LHCN-M2 (cell line): ENCODE data around the gene HSFX3. TPM values are rescaled to one million over a fixed set of nuclear protein-coding genes. Genes with fewer than 3 reads are reported as not detected.
"Not testable (repeated sequence)": the region's sequence is repeated elsewhere in the genome, so short reads cannot be mapped to it uniquely, and the experiment has no call there.

Source experiments
- DNase-seq: peaks from one replicate; pipeline ENCODE4 v3.0.0-alpha.2; 2012; ENCODE audit warnings: low read depth
- polyA plus RNA-seq: library from polyadenylated mRNA; unstranded; fragments of >200 nt; gene quantifications from one replicate; pipeline ENCODE4 v1.2.1, GENCODE V29; 2012; ENCODE audit warnings: missing spikeins
- total RNA-seq: library from RNA; depleted of rRNA; stranded (reverse); fragments of >200 nt; gene quantifications from 2 replicates; pipeline ENCODE4 v1.2.3, GENCODE V29; 2014; rRNA removed

HSFX3 gene, protein sequence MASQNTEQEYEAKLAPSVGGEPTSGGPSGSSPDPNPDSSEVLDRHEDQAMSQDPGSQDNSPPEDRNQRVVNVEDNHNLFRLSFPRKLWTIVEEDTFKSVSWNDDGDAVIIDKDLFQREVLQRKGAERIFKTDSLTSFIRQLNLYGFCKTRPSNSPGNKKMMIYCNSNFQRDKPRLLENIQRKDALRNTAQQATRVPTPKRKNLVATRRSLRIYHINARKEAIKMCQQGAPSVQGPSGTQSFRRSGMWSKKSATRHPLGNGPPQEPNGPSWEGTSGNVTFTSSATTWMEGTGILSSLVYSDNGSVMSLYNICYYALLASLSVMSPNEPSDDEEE
- not detected in 2 replicates for total RNA-seq
- polyA plus RNA-seq, result not detected

GRCh38 chrX:149549701-149550100 lies at the start of gene HSFX3:
HSFX3 (minus strand) TSS chrX:149549924; CDS start chrX:149549852, 72 bp downstream.
- DNase-seq, result not testable (repeated sequence)

DNA sequence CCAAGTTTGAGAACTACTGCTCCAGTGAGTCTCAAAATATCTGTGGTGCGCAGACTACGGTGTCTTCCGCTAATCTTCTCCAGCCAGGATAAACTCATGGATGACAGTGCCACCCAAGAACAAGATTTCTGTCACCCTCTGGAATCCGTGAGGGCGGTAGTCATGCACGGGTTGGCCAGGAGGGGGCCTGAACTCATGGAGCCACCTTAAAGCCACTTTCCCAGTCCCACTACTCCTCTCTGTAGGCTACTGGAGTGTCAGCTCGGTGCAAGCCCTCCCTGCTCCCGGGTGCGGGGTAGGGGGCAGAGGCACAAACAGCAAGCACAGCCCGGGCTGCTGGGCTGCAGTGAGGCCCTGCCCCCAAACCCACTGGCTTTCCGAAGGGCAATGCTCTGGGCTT lies 48.9 kb upstream of the HSFX3 start:
- DNase-seq, result not testable (repeated sequence)

DNA sequence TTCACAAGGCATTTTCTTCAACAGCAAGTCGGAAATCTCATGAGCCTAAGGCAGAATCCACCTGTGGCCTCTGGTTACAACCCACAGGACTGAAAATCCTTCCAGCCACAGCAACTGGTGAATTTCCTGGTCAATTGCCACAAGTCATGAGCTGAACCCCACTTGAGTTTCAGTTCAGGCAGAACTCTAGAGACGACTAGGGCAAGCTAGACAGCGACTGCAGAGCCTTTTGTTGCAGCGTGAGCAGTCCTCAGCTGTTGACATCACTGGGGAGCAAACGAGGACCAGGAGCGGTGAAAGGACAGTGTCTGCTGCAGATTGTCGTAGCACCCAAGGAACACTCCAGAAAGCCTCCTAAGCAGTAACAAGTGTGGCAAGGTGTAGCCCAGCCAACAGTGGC lies 46.2 kb upstream of the HSFX3 start:
- not testable (repeated sequence) for DNase-seq

GRCh38 chrX:149595214-149595613 lies 45.5 kb upstream of the HSFX3 start, which contains the start of gene HSFX2:
HSFX2 (minus strand) TSS chrX:149595314; CDS start chrX:149594700, 614 bp downstream.
- DNase-seq, result not testable (repeated sequence)

GRCh38 chrX:149590993-149591392 lies 41.3 kb upstream of the HSFX3 start:
- not testable (repeated sequence) for DNase-seq

DNA sequence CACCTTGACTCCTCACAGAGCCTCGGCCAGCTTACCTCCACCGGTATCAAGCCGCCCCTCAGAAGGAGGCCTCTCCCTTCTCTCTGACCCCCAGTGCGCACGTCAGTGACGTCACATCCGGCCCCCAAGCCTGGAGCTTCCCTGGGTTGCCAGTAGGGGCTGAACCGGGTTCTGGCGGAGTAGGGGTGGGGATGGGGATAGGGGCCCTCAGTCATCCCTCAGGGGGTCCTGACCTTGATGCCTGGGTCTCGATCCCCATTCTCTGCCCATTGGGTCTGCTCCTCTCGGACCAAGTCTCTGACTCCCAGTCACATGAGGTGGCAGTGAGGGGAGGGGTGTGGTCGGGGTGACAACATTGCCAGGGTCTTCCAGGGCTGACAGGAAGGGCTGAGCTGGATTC lies 37.6 kb upstream of the HSFX3 start, which contains the start of gene MAGEA9B:
Gene MAGEA9B (minus strand): TSS at position 101 of the 400 bp plus-strand sequence. CDS start 4,280 bp downstream, outside the sequence.
- not testable (repeated sequence) for DNase-seq

DNA sequence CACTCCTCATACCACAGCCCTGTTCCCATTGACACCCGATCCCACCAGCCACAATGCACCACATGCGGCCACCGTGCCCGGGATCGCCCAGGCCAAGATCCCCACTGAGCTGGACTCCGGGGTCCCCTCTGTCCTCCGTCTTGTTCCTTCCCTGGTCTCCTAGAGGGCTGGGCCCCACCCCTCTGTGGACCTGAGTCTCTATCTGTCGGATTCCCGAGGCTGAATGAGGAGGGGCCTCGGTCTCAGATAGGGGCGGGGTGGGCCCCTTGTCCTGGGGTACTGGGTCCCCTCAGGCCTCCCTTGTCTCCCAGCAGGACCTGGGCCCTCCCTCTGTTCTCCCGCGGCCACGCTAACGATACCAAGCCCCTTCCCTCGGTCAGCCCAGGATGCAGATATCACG lies 35.9 kb upstream of the HSFX3 start:
- not testable (repeated sequence) for DNase-seq

GRCh38 chrX:149573456-149573855 lies 23.7 kb upstream of the HSFX3 start:
- DNase-seq, result not testable (repeated sequence)

DNA sequence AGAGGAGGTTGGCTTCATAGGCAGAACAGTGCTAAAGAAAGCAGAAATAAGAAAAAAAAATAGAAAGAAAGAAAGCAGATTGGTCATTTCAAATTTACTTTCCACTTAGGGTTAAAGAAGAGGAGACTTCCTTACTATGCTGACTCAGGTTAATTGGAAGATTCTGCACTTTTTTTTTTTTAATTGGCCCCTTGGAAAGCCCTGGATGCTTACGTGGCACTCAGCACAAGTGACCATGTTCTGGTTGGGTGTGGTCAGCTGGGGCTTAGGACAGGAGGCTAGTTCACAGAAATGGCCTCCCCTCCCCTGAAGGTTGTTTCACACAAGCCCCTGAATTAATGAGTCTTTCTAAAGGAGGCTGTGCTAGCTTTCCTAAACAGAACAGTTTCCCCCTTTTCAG lies 23.0 kb upstream of the HSFX3 start:
- peak; percentile 2 for DNase-seq

GRCh38 chrX:149571770-149572169 lies 22.0 kb upstream of the HSFX3 start:
- DNase-seq, result no peak

DNA sequence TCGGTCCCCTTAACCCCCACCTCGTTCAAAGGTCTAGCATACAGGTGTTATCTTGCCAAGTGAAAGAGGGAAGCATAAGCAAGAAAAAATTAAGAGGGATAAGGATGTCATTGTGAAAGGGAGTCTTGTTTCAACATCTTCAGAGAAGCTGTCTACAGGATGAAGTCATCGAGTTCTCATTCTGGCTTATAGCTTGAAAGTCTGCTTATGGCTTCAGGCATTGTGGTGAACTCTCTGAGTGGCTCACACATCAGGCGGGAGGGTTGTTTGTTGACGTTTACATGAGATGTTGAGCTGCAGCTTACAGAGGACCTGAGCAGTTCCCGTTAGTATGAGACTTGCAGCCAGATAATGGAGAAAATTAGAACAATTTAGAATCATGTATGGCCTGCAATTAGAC lies 20.9 kb upstream of the HSFX3 start:
- DNase-seq, result peak; percentile 25

- DNase-seq, result no peak
Measured at GRCh38 chrX:149569770-149570169, 20.0 kb upstream of the HSFX3 start.

GRCh38 chrX:149568701-149569296 lies 19.1 kb upstream of the HSFX3 start:
- DNase-seq, result no peak

GRCh38 chrX:149567621-149568417 lies 18.1 kb upstream of the HSFX3 start:
- DNase-seq, result no peak

DNA sequence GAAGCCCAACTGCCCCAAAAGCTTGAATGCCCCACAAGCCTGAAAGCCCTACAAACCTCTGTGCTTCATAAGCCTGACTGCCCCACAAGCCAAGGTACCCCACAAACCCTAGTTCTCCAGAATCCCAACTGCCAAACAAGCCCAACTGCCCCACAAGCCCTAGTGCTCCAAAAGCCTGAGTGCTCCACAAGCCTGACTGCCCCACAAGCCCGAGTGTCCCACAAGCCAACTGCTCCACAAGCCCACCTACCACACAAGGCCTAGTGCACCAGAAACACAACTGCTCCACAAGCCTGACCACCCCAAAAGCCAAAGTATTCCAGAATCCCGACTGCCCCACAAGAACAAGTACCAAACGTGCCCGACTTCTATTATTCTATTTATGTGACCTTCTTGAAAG lies 13.6 kb upstream of the HSFX3 start:
- DNase-seq, result no peak

DNA sequence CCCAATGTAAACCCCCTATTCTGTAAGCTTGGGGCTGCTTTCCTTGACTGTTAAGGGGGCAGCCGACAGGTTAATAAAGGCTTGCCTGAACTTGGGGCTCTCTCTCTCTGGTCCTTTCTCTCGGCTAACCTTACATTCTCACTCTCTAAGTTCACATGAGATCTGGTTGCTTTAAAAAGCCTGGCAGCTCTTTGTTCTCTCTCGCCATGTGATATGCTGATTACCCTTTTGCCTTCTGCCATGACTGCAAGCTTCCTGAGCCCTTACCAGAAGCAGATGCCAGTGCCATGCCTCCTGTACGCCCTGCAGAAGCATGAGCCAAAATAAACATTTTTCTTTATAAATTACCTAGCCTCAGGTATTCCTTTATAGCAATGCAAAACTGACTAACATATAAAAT lies 5.5 kb upstream of the HSFX3 start:
- DNase-seq, result not testable (repeated sequence)

DNA sequence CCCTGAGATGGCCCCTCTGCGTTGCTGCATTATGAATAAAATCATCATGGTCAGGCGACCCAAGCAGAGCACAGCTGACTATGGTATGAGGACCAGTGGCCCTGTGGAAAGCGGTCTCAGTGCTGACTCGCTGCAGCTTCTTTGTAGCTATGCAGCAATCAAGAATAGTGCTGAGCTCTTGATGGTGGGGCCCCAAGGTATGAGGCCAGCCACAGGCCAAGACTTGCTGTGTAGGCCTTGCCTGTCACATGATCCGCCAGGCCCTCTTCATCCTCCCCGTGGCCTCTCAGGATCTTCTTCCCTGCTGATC lies 2.2 kb upstream of the HSFX3 start:
- not testable (repeated sequence) for DNase-seq

DNA sequence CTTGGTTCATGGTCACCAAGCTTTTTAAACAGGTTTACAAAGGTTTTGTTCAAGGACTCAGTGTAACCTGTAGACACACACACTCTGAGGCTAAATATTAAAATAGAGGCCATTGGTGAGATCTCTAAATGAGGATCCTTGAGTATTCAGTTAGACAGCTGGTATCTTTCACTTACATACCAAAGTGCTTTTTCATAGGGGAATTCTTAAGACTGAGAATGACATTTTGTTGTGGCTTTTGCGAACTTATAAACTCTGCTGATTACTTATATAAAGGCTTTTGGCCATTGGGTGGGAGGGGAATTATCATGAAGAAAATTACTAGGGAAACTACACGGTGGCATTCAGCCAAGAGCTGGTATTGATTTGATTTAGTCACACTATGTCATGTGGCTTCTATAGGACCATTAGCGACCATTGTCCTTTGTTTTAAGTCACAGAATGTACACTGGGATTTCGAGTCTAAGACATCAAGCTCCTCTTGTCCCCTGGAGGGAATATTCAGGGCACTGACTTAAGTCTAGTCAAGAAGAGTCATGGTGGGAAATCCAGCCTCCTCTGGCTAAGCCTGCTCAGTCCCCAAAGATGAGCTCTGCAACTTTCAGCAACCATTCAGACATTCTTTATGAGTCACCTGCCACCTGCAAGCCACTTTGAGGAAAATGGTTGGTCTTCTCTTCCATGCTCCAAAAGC lies 1.7 kb upstream of the HSFX3 start:
- DNase-seq, result not testable (repeated sequence)

DNA sequence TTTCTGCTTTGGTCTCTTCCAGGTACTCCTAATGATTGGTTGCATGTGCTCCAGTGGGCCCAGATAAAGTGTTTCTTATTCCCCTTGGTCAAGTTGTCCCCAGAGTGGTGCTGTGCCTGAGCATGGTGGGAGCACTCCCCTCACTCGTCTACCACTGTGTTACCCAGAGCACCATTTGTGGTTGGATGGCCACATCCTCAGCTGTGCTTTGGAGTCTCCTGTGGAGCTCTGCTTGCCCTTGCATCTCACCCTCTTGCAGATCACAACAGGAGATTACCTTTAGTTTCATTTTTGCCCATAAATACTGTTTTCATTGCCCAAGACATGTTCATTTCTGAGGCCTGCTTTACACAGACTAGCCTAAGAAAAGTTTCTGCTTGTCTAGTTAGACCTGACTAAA lies 730 bp upstream of the HSFX3 start:
- not testable (repeated sequence) for DNase-seq

DNA sequence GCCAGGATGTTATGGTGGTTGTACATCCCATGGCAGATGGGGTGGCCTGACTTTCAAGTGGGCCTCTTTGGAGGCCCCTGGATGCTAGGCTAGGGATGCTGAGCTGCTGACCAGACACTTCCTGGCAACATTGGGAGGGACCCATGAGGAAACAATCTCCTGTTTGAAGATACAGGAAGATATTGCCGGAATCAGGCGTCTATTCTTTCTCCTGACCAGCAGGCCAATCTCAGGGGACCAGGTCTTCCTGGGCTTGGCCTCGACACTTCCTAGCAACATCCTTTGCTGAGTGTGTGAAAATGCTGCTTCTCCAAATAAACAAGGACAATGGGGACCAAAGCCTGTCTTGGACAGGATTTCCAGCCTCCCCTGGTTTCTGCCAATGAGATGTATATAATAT lies 1.9 kb downstream of the HSFX3 start:
- DNase-seq, result not testable (repeated sequence)

DNA sequence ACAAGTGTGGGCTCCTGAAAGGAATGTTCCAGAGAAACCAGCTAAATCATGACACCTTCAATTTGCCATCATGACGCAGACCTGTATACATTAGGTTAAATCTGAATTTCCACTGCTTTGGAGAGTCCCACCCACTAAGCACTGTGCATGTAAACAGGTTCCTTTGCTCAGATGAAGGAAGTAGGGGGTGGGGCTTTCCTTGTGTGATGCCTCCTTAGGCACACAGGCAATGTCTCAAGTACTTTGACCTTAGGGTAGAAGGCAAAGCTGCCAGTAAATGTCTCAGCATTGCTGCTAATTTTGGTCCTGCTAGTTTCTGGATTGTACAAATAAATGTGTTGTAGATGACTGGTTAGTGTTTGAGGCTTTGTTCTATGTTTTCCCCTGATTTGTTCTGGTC lies 2.8 kb downstream of the HSFX3 start:
- not testable (repeated sequence) for DNase-seq
